Femur (tissue), 1 donor: ENCODE data around the gene ALOXE3.
A peak's percentile ranks its signal among the peaks of the same experiment; 100 is the strongest.

Source experiments
- DNase-seq: peaks from one replicate; pipeline ENCODE4 v3.0.0-alpha.2; 2017

ALOXE3 gene

DNA sequence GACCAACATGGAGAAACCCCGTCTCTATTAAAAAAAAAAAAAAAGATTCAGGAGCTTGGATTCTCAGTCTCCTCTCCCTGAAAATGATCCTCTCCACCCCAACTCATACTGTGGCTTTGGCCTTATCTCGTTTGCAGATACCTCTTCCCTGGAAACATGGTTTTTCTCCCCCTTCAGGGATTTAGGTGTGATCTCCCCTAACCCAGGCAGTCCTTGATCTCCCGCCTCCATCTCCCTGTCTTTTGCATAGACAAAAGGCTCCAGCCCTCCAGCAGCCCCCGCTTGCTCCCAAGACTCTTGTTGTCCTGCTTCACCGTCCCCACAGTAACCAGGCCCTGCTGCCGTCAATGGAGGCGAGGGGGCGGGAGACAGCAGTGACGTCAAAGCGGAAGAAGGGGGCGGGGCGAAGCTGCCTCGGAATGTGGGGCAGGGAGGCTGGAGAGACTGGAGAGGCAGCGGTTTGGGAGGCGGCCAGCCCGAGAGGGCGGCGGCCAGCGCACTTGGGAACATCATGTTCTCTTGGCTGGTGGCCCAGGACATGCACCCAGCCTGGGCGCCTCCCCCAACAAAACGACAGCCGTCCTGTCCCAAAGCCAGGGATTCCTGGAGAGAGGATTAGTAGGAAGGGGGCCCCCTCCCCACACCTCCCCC, 35.8 kb upstream of the ALOXE3 start:
- DNase-seq, result peak; percentile 100

DNA sequence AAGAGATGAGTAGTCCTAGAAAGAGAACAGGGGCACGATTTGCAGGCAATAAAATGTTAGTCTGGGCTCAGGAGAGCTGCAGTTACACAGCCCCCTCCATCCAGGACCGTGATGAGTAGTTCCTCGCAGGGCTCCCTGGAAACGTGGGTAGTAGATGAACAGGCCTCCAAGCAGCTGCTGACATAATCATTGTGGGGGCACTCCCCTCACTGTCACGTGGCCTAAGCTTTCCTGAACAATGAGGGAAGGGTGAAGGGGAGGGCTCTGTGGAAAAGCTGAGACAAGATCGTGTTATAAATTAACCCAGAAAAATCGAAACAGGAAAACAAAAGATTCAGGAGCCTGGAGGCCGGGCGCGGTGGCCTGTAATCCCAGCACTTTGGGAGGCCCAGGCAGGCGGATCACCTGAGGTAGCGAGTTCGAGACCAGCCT, 35.2 kb upstream of the ALOXE3 start:
- DNase-seq, result peak; percentile 92

DNA sequence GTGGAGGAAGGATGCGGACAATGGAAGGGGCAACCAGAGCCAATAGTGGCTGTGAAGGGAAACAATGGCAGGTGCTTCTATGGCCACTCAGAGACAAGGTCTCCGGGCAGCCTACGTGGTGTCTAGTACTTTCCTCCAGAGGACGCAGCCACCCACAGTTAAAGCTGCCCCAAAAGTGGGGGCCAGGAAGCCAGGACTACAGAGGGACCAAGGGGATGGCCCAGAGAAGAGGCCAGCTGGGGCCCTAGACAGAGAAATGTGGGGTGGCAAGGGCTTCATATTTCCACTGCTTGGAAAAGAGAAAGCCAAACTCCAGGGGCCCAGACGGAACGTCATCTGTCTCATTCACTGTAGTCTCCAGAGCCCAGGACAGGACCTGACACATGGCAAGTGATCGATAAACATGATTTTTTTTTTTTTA, 34.7 kb upstream of the ALOXE3 start:
- DNase-seq, result no peak

DNA sequence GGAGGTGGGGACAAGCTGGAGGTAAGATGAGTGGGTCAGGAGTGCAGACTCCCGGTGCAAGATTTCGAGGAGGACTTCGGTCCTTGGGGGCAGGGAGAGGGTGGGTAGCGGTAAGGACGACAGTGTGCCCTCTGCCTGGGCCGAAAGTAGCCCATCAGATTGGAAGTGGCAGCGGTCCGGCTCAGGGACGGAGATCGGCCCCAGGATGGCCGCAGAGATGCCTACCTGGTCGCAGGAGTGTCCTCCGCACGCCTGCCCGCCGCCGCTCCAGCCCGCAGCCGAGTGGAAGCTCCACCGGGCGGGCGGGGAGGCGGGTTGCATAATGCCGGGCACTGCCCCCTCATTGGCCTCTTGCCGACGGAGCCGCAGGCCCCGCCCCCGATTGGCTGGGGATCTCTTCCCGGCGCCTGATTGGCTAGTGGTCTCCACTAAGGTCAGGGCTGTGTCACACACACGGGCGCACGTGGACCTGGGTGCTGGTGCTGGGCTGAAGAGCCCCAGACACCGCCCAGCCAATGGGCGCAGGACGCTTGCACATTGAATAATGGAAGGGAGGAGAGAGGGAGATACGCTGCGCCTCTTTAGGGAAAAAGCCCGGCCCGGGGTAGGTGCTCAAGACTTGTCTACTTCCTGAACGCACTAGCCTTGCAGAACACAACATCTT, 33.9 kb upstream of the ALOXE3 start, which contains the start of gene PER1:
PER1 (minus strand) TSS at position 293 of the 664 bp plus-strand sequence. CDS start 1,698 bp downstream, outside the sequence.
- DNase-seq, result peak; percentile 95

DNA sequence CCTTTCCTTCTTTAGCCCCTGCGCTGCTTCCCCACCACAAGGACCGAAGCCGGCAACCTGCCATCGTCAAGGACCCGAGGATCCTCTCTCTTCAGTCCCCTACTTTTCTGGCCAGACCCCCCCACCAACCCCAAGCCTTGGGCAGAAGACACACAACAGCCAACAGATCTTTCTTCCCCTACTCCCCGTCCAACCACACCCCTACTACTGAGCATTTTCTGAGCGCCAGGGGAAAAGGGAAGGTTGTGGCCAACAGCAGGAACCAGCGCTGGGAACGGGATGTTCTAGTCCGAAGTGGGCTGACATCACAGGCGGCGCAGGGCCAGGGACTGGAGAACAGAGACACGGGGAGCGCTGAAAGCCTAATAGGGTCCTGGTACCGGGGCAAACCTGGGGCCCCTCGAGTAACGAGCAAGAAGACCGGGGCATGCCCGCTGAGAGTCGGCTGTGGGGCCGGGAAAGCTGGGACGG, 33.4 kb upstream of the ALOXE3 start:
- peak; percentile 90 for DNase-seq

DNA sequence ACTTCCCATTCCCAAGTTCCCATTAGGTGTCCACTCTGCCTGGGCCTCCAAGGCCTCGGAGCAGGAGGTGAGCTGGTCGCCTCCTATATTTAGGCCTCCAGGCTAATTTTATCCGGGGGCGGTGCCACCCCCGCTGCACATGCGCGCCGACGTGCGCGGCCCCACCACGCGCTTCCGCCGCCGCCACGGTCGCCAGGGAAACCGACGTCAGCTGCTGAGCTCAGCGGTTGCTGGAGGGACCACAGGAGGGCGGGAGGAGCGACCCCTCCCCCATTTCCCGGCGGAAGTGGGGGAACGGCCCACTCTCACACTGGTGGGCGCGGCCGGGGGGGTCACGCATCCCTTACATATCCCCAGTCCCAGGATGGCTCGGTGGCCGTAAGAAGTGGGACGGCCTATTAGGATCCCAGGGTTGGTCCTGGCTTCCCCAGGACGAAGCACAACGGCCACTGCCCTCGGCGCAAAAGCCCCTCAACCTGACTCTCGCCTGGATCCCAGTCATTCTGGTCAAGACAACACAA, 32.9 kb upstream of the ALOXE3 start:
- DNase-seq, result peak; percentile 98

DNA sequence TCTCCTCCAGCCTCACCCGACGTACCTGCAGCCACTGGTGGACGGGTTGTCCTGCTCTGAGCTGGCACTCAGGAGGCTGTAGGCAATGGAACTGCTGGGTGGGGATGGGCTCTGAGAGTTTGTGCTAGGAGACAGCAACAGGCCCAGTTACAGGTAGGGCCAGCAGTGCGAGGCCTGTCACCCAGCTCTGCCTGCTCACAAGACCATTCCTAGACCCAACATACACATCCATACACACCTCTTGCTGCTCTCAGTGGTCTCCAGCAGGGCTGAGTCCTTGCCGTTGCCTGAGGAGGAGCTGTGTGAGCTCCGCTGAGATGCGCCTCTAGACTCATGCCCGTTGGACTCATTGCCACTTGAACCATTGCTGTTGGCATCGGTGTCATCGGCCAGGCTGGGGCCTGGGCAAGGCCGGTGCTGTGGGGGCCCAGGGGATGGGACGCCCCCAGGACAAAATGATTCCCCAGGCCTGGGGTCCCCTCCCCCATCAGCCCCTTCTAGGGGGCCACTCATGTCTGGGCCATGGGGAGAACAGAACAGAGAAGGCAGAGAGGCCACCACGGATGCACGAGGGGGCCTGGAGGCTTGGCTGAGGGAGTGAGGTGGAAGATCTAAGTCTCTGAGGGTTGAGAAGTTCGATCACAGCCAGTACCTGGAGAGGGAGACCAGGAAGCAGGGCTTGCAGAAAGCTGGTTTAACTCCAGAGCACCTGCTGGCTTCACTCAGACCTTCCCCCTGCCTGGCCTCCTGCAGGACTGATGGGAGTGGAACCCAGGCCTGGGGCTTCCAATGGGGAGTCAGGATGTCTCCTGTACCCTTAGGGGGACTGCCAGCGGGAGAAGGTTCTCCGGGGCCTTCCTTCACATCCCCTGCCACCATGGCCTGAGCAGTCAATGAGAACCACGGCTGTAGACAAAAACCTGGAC, 32.1 kb upstream of the ALOXE3 start:
- peak; percentile 33 for DNase-seq

DNA sequence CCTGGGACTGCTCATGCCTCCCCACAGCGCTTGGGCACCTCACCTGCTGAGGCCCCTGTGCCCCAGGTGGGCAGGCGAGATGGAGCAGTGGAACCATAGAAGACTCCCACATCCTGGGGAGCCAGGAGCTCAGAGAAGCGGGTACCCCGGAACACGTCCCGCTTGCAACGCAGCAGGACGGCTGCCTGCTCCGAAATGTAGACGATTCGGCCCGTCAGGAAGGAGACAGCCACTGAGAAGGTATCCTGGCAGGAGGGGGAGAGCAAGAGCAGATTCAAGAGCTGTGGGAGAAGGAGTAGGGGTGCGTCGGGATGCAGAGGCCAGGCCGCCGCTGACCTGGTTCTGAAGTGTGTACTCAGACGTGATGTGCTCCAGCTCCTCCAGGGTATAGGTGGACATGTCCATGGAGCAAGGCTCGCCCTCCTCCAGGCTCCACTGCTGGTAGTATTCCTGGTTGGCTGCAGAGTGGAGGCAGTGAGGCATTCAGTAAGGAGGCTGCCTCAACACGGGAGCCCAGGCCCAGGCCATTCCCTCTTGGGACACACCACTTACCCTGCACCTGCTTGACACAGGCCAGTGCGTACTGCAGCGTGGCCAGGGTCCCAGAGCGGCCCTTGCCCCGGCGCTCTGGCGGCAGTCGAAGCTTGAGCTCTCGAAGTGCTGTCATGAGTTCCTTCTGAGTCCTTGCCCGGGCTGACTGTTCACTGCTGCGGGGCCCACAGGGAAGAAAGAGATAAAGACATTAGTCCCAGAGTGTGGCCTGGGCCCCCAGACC, 31.3 kb upstream of the ALOXE3 start:
- peak; percentile 30 for DNase-seq

DNA sequence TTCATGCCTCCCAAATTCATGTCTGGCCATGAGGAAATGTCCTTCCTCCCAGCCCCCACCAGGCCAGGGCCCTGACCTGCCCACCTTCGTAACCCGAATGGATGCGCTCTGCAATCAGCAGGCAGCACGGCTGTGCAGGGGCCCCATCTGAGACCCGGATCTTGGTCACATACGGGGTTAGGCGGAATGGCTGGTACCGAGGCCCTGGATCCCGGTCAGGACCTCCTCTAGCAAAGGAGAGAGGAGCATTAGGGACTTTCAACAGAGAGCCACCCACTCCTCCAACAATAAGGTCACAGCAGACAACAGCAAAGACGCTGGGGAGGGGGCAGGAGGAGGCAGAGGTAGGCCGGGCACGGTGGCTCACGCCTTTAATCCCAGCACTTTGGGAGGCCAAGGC, 30.2 kb upstream of the ALOXE3 start:
- DNase-seq, result no peak

DNA sequence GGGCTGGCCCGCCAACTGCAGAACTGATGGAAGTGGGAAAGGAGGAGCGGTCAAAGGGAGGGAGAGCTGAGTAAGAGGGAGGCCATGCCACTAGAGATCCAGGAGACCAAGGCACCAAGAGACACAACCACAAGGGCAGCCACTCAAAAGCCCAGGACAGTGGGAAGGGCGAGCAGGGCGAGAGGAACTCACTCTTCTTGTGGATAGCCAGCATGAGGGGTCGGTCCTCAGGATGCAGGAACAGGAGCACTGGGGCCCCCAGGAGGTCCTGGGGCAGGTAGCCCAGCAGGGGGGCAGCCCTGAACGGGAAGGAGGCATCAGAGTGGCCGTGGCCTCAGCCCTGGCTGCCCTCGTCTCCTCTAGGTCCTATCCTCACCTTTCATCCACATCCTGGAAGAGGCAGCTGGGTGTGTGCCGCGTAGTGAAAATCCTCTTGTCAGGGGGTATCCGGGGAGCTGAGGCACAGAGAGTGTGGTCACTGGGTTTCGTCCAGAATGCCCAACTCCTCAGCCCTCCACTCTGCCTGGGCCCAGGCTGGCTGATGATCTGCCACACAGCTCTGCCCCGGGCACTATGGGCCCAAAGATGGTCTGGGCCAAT, 29.6 kb upstream of the ALOXE3 start:
- DNase-seq, result no peak

DNA sequence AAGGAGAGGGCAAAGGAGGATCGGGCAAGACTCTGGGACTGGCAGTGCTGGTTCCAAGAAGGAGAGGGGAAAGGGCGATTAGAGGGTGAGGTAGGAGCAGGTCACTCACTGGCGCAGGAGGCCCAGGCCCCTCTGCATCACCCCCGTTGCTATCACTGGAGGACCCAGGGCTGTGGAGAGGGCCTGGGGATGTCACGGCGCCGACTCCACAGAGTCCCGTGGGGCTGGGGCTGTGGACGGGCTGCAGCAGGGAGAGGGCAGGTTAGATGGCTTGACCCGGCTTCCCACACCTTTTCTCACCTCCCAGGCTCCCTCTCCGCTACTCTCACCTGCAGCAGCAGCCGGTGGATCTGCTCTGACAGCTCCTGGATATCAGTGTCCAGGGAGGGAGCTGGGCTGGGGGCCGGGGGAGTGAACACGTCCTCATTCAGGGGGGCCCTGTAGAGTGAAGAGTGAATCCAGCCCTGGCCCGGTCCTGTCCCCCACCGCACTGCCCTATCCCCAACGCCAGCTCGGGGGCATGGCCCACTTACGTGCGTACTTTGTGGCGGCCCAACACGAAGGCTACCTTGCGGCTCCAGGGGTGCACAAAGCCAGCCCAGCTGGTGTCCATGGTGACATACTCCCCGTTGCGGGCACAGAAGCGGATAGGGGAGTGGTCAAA, 29.0 kb upstream of the ALOXE3 start:
- DNase-seq, result peak; percentile 29

DNA sequence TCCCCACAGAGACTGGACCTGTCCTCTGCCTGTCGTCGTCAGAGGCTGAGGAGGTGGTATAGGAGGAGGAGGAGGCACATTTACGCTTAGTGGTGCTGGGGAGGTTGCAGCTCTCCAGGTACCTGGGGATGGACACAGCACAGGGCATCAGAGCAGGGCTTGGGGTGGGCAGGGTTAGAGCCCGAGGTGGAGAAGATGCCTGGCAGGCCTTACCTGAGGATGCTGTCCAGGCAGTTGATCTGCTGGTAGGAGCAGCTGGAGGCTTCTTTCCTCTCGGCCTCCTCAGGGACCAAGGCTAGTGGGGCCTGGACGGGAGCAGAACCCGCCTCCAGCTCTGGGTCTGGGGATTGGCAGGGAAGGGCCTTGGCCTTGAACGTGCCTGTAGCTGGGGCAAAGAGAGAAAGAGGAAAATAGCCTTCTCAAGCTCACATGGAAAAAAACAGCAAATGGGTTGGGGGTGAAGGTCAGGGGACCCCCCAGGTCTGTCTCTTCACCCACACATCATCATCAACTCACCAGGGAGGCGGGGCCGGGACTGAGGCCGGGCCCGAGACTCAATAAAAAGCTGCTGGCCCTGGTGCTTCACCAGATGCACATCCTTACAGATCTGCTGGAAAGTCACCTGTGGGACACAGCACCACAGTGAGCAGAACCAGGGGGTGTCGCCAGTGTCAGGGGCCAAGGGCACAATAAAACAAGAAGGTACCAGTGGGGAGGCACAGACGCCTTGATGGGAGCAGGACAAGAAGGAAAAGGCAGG, 28.2 kb upstream of the ALOXE3 start:
- DNase-seq, result no peak

DNA sequence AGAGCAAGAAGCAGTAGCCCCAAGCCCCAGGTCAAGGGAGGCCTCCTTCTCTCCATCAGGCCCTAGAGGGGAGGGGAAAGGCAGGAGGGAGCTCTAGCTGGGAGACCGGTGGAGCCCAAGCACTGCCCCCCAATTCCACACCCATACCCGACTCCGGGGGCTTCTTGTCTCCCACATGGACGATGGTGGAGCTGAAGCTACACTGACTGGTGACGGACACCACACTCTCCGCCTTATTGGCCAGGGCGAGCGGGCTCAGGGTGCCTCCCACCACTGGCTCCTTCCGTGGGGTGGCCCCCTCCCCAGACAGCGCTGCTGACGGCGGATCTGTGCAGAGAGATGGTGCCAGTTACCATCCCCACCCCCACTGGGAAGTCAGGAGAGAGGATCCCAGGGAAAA, 27.5 kb upstream of the ALOXE3 start:
- DNase-seq, result no peak

DNA sequence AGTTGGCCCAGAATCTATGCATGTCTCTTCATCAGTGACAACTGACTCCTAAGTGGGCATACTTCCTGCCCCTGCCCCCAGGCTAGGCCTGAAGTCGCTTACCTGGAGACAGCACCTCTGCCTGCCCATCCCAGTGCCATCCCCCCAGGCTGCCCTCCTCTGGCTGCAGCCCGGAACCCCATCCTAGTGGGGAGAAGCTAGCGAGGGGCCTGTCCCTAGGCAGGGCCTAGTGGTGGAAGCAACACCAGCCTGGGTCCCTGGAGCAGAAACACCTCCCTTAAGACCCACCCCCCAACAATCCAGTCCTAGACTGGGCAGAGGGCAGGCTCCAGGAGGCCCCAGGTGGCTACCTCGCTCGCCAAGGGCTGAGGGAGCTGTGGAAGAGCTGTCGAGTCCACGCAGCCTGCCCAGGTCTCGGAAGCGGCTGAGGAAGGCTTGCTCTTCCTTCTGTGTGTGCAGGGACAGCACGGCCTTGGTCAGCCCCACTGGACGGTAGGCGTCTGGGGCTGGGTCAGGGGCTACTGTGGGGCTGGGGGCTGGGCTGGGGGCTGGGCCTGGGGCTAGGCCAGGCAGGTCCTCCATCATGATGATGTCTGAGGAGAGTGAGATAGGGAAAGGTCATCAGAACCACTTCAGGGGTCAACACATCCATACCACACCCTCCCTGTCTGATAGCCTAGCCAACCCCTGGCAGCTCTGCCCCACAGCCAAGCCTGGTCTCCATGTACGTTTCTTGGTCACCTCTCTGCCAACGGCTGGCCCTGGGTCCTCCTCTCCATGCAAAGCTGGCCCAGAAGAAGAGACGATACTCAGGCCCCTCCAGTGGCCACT, 26.3 kb upstream of the ALOXE3 start:
- DNase-seq, result peak; percentile 29

DNA sequence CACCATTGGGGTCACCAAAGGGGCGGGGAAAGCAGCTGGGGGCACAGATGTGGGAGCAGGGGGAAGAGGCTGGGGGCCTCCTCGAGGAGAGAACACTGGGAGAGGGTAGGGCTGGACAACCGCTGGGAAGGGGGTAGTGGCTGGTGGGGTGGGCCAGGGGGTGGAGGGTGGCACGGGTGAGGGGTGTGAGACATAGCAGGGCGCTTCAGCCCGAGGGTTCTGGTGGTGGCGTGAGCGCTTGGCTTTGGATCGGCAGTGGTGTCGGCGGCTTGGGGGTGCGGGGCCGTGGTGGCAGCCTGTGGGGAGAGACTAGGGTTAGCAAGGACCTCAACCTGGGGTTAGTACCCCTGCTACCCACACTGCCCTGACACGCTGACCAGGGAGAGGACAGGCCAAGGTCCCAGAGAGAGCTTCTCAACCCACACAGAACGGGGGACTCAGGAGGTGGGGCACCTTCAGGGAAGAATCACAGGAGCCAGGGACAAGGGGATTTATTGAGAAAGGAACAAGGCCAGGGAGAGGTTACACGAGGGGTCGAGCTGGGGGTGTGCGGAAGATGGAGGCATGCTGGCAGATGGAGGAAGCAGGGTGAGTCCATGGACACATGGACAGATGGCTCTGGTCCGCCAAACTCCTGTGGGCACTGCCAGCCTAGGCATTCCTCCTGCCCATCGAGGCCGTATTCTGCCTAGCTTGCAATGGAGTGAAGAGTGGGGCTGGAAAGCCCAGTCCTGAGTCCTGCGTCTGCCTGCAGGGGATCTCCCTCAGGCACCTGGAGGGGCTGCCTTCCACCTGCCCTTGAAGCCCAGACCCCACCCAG, 25.5 kb upstream of the ALOXE3 start:
- peak; percentile 45 for DNase-seq

DNA sequence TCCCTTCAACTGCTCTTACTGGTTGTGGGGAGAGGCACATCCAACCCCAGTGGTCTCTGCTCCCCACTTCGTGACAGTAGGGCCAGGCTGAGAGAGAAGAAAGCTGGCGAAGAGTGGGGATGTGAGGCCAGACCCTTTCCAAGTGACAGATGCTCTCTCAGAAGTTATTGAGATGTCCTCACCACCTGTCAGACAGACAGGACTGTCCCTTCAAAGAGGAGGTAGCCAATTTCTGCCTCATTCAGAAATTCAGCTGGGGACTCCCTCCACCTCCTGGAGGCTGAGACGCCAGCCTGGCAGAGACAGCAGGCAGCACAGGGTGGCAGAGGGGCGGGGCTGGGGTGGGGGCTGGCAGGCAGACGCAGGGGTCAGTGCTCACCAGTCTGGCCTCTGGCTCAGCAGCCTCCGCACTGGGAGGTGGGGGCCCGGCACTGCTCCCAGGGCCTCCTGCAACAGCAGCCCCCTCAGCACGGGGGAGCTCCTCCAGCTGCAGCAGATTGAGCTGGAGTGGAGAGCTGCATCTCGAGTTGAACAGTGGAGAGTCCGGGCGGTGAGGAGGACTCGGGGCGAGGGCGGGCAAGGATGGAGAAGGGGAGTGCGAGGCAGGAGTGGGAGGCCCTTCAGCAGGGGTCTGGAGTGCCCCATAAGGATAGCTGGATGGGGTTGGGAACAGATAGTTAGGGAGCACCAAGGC, 24.7 kb upstream of the ALOXE3 start:
- DNase-seq, result peak; percentile 35

DNA sequence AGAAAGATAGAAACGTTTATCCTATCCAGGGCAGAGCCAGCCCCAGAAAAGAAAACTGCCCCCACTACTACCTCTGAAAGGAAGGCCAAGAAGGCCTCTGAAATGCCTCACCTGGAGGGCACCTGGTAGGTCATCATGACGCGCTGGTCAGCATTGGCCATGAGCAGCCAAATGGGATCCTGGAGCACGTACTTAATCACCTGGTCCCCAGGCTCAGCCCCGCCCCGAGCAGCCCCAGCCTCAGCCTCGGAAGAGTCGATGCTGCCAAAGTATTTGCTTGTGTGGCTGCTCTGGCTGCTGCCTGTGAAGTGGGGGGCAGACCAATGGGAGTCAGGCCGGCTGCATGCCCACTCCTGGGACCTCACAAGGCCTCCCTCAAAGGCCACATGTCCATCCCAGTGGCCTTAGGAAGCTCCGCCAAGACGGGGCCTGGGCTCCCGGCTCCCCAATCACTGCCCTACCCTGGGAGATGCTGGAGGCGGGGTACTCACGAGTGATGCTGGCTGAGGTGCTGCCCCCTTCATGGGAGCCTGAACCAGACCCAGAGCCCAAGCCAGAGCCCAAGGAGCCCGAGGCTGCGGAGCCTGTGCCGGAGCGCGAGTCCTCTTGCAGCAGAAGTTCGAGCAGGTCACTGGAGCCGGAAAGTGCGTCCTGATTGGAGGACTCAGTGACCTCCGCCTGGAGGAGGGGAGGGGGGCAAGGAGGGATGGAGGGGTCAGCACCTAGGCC, 24.0 kb upstream of the ALOXE3 start:
- peak; percentile 45 for DNase-seq
